22Rv1 (cell line): ENCODE data around the gene KHDC3L.

Experiments used
- H3K27ac ChIP-seq: fragments of 450-650 bp; 2 replicates; pipeline ENCODE4 v1.5.1; 2017
- CTCF ChIP-seq: fragments of 450-650 bp; IDR thresholded peaks from 2 replicates; pipeline ENCODE4 v1.5.1; 2017; ENCODE audit warnings: mild to moderate bottlenecking
- ZFX ChIP-seq: fragments of 450-650 bp; IDR thresholded peaks from 2 replicates; pipeline ENCODE4 v1.6.1; 2017; ENCODE audit warnings: antibody characterized with exemption, borderline replicate concordance

Gene KHDC3L

GRCh38 chr6:73400656-73401055 is 38.2 kb downstream of the KHDC3L start:
- TF ChIP-seq CTCF (no peak), ZFX (no peak)
- H3K27ac ChIP-seq = no peak overlapping the region

- TF ChIP-seq ZFX (no peak), CTCF (no peak)
- no peak overlapping the region for H3K27ac ChIP-seq
Measured at GRCh38 chr6:73409395-73409794, 46.9 kb downstream of the KHDC3L start.

- no peak overlapping the region for H3K27ac ChIP-seq
- TF ChIP-seq ZFX (no peak), CTCF (no peak)
Measured at GRCh38 chr6:73413102-73413501, 50.6 kb downstream of the KHDC3L start.
